ACHN (cell line): ENCODE data around the gene OCRL.
"Not testable (repeated sequence)": the region's sequence is repeated elsewhere in the genome, so short reads cannot be mapped to it uniquely, and the experiment has no call there.

Experiments used
- DNase-seq: peaks from one replicate; pipeline ENCODE4 v3.0.0-alpha.2; 2015
- in situ Hi-C: cut with HindIII; loops from 2 replicates; pipeline ENCODE4 v1.10.0; 2017; ENCODE audit warnings: low sequenced_read_pairs, low pct_ligation_motif_present, low pct_unique_long_range_greater_than_20kb

OCRL gene

DNA sequence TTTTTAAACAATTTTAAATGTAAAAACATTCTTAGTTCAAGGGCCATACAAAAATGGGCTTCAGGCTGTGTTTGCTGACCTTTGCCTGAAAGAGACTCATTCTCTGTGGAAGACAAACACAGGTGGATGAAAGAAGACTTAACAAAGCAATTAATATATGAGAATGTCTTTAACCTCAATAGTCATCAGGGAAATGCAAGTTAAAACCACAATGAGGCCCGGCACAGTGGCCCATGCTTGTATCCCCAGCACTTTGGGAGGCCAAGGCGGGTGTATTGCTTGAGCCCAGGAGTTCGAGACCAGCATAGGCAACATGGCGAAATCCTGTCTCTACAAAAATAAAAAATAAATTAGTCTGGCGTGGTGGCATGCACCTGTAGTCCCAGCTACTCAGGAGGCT, 9.6 kb upstream of the OCRL start:
- DNase-seq: no peak
- in situ Hi-C loops: no loop called here

DNA sequence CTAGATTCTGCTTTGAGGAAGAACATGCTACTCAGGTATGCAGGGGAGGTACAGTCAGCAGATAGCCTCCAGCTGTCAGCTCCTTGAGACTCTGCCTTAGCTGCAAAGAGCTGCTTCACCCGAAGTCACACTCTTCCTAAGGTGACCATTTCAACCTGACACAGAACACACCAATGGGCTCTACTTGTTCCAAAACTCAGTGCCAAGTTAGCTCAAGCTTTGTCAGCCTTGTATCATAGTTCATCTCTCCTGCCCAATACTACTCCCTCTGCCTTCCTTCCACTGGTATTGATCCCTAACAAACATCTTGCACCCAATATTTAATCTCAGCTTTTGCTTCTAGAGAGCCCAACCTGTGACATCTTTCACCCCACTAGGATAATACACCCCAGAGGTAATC, 8.9 kb upstream of the OCRL start:
- in situ Hi-C loops: no loop called here

DNA sequence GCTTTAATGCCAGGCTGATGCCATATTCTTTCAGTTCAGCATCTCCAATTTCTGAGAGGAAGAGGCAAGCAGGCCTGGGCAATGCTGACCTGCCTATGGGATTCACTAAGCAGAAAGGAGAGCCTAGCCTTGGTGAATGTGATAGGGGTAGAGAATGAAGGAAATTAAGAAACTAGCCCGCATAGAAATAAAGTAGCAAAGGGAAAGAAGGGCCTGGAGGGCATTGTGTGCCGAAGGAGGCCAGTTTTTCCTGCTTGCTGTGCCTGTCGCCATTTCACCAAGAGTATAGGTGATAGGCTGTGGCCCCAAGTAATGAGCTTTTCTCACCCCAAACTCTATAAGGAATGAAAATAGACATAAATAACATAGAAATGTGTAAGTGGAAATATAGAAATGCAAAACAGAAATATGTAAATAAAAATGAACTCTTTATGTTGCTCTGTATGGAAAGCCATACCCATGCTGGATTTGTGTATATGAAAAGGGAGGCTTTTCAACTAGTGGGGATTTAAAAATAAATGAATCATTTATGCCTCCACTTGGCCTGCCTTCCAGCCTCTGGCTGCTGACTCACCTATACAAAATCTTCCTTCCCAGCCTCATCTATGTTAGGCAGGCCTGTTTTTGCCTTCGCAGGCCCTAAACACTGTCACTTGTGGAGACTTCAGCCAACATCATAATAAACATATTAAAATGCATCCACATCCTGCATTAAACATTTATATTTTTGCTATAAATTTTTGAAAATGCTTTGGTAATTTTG, 5.1 kb upstream of the OCRL start:
- no peak for DNase-seq
- in situ Hi-C loops: no loop called here

More for the DNA sequence above, 8.9 kb upstream of the OCRL start:
- DNase-seq: no peak

DNA sequence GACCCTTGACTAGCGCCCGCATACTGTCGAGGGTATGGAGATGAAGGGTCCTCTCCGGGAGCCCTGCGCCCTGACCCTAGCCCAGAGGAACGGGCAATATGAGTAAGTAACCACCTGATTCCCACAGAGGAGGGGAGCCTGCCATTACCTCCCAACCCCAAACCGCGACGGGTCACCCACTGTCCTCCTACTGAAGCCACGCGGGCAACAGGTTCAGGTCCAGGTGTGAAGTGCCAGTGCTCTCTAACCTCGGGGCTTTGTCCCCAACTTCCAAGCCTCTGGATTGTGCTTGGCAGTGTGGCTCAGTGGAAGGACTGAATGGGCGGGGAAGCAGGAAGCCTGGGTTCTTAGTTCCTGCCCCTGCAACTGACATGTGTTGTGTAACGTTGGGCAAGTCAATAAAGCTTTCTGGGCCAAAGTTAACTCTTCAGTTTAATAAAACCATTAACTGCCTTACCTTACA, 694 bp downstream of the OCRL start:
- in situ Hi-C loops: no loop called here
- no peak for DNase-seq

DNA sequence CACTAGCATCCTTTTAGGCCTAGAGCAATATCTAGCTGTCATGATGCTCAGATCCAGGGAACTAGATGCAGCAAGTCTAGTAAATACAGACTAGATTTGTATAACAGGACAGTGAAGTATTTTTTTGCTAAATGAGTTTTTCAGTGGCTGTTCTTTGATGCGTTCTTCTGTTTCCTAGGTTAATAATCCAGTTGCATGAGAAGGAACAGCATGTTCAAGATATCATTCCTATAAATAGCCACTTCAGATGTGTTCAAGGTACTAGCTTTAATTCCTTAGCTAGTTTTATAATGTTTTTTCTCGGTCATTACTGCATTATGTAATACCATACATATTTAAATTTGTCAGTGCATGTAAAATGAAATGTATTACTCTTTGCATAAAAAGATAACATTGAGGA, 4.7 kb downstream of the OCRL start:
- in situ Hi-C loops: no loop called here
- DNase-seq: no peak

DNA sequence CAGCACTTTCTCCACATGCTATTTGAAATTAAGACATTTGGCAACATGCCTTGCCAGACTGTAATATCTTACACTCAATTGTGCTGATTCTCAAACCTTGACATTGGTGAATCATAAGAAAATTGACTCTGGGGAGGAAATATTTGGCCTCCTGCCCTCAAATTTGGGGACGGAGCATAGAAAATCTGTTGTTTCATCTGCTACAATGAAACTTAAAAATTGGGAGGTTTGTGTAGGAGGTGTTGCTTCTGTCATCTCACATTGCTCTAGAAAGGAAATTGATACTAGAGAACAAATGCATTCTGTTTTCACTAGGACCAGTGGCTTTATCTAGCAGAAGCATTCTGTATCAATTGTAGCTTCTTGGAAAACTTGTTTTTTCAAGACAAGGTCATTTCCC, 5.3 kb downstream of the OCRL start:
- in situ Hi-C loops: no loop called here
- no peak for DNase-seq

DNA sequence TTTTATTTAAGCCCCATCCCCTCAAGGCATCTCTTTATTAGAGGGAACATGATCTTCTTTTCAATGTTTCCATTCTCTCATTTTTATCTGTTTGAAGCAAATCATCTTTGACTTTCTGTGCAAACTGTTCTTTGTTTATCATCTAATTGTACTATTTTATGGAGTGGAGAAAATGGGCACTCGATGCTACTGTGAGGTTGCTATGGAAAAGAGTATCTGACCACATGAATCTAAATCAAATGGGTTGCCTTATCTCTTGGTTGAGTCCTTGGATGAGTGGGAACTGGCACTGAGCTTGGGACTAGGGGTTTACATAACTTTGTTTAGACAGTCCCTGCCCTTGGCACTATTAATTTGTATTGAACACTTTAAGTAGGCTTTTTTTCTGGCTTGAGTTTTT, 9.1 kb downstream of the OCRL start:
- in situ Hi-C loops: no loop called here
- DNase-seq: no peak

DNA sequence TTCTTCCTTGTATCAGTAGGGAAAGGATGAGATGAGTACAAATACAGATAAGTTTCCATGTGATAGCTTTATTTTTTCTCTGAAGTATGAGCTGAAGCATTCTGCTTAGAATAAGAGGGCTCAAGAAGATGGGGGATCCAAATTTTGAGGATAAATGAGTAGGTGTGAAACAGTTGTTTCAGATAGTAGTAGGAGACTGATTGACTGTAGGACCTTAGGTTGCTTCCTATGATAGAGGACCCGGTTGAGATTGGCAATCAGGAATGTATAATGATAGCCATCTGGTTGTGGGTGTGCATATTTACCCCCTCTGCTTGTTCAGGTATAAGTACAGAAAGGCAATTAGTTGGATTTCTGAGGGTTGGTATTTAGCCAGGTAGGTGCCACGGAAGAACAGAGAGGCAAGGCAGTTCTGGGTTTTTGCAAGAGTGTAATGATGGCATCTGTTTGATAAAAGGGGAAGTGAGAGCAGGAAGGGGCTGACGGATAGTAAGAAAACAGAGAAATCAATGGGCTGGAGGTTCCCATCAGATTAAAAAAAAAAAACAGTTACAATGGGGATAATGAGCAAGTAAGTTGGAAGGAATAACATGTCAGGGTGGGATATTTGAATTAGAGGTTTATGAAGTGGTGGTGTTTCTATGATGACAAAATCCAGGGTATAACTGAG, 13.7 kb downstream of the OCRL start:
- in situ Hi-C loops: no loop called here
- DNase-seq: no peak

DNA sequence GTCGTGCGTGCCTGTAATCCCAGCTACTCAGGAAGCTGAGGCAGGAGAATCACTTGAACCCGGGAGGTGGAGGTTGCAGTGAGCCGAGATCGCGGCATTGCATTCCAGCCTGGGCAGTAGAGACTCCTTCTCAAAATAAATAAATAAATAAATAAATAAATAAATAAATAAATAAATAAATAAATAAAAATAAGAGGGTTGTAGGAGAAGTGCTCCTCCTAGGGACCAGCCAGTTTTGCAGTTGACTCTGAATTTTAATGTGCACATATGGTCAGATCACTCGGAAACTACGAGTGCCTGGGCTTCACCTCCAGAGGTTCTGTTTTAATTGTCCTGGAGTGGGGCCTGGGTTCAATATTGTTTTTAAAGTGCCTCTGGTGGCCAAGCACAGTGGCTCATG, 14.8 kb downstream of the OCRL start:
- DNase-seq, in situ Hi-C loops: not testable (repeated sequence)

DNA sequence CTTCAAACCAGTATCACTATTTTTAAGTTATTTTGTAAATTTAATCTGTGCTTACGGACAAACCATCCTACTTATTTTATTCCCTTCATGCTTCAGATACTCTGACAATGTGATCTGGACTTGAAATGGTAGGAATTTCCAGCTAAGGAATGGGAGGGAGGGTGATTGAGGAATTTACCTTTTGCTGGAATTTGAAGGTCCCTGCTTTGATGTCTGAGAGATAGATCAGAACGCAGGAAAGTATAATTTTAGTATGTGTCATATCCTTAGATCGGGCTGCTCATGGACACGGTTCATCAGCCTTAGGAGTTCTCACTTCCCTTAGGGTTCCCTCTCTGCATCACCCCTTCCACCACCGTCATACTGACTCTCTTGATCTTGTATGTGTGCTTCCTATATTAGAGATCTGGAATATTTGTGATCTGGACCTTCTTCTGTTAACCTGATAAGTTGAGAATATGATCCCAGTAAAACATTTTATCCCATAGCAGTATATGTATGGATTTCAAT, 16.8 kb downstream of the OCRL start:
- peak; percentile 0 for DNase-seq

DNA sequence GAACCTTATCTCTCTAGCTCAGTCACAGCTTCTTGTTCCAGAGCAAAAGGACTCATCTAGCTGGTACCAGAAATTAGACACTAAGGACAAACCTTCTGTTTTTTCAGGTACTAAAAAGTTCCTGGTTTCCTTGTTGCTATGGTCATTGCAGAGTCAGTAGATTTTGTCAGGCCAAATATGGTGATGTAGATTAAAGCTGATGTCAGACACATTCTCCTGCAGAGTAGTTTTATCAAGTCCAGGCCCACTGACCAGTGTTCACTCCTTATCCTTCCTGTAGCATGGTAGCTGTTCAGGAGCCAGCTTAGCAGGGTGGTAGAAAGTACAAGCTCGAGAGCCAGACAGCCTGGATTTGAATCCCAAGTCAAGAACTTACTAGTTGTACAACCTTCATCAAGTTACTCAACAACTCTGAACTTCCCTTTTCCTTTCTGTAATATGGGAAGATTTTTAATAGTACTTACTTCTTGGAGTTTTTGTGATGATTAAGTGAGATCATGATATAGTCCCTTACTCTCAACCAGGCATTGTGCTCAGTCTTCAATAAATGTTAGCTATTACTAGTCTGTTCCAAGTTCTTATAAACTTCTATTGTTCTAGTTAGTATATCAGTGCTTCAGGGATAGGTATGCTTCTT, 17.9 kb downstream of the OCRL start:
- in situ Hi-C loops: no loop called here
- no peak for DNase-seq

More for the DNA sequence above, 16.8 kb downstream of the OCRL start:
- in situ Hi-C loops: no loop called here

DNA sequence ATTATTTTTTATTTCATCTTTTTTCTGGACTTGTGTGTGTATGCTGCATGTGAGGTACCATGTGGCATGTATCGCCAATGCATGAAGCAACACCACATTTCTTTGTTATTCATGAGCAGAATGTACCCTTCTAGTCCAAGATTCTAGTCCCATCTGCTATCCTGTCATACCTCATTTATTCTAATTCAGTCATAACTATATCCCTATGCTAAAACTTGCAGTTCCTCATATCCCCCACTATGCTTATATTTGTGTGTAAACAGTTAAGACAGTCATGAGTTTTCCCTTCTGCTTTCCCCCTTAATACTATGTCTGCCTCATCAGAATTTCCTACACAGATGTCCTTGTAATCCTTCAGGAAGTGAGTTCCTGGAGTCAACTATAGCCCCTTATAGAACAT, 19.7 kb downstream of the OCRL start:
- in situ Hi-C loops: no loop called here
- no peak for DNase-seq

DNA sequence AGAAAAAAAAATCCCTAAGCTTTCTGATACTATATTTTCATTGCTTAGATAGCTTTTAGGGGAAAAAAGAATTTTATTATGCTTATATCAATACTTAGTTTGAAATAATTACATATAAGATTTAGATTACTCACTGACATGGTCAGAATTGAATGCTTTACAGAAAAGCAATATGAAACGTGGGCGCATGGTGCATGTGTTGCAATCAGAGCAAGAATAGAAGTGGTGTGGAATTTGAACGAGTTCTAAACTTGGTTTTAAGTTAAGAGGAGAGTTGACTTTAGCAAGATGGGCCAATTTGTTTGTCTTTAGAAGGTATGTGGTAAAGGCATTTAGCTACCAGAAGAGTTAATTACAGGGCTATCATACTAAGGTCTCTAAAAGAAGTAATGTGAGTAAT, 21.4 kb downstream of the OCRL start:
- in situ Hi-C loops: no loop called here
- no peak for DNase-seq

DNA sequence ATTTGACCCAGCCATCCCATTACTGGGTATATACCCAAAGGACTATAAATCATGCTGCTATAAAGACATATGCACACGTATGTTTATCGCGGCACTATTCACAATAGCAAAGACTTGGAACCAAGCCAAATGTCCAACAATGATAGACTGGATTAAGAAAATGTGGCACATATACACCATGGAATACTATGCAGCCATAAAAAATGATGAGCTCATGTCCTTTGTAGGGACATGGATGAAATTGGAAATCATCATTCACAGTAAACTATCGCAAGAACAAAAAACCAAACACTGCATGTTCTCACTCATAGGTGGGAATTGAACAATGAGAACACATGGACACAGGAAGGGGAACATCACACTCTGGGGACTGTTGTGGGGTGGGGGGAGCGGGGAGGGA, 24.3 kb downstream of the OCRL start:
- DNase-seq, in situ Hi-C loops: not testable (repeated sequence)

DNA sequence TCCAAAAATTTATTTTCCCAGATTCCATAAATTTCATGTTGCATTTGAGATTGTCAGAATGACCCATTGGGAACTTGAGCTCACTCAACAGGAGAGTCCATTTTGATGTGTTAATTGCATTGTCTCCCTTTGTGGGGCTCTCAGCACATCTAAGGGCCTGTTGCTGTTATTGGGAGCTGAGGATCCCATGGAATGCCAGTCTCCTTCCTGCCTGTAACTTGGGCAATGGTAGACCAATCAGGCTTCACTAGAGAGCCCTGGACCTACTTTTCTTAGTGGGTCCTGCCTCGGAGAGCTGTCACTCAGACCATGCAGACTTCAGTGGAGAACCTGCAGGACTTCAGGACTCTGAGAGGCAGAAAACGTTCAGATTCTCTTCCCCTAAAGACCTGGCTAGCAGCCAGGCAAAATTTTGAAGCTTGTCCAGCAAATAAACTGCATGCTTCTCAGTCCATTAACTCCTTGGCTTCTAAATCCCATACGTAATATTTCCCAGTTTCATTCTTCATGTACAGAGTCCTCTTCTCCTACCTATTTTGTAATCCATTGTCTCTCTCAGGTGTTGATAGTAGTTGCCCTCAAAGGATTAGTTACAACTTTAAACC, 25.1 kb downstream of the OCRL start:
- in situ Hi-C loops: no loop called here
- no peak for DNase-seq

DNA sequence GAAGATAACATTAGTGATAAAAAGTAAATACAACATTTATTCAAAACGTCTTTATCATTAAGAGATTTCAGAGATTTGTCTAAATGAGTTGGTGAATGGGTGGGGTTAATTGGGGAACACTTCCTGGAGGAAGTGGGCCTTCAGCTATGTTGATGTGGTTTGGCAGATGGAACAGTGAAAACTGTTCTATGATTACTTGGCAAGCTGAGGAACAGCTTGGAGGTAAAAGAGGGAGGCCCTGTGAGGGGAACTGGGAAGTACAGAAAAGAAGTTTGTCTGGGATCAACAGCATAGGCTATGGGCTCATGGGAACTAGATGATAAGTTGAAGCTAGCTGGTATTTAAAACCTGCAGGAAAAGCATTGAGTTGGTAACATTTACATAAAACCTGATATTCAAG, 26.0 kb downstream of the OCRL start:
- in situ Hi-C loops: no loop called here
- no peak for DNase-seq

DNA sequence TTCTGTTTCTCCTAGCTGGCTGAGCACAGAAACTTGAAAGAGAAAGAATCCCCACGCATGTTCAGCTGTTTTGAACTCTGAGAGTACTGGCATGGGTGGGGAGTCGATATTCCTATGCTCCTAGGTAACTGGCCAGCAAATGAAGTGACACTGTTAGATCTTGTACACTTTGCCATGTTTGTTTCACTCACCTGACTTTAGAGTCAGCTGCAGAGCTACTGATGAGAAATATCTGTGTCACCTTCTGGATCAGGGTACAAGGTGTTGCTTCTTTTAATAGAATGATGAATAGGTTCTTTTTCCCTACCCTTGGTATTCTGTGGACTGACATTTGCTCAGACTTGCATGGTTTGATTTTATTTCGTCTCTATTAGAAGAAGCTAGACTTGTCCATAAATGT, 28.3 kb downstream of the OCRL start:
- in situ Hi-C loops: no loop called here
- no peak for DNase-seq

DNA sequence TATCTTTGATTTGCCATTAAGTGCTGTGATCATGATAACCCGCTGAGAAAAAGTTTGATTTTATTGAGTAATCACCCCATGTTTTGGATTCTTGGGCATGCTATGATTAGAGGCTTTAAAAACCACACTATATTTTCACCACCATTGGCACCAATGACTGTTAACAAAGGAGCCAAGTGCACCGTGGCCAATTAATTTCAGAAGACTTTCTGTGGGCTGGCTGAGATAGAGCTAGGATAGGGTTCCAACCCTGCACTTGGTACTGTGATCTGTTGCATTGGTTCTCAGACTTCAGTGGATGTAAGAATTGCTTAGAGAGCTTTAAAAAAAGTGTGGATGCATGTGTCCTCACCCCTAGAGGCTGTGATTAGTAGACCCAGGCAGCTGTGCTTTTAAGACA, 32.4 kb downstream of the OCRL start:
- in situ Hi-C loops: no loop called here
- no peak for DNase-seq

DNA sequence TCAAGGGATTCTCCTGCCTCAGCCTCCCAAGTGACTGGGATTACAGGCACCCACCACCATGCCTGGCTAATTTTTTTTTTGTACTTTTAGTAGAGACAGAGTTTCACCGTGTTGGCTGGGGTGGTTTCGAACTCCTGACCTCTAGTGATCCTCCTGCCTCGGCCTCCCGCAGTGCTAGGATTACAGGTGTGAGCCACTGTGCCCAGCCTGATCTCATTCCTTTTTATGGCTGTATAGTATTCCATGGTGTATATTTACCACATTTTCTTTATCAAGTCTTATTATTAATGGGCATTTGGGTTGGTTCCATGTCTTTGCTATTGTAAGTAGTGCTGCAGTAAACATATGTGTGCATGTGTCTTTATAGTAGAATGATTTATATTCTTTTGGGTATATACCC, 33.6 kb downstream of the OCRL start:
- in situ Hi-C loops, DNase-seq: not testable (repeated sequence)
